Measurements from ENCODE around the gene ASPDH.

Gene ASPDH

DNA sequence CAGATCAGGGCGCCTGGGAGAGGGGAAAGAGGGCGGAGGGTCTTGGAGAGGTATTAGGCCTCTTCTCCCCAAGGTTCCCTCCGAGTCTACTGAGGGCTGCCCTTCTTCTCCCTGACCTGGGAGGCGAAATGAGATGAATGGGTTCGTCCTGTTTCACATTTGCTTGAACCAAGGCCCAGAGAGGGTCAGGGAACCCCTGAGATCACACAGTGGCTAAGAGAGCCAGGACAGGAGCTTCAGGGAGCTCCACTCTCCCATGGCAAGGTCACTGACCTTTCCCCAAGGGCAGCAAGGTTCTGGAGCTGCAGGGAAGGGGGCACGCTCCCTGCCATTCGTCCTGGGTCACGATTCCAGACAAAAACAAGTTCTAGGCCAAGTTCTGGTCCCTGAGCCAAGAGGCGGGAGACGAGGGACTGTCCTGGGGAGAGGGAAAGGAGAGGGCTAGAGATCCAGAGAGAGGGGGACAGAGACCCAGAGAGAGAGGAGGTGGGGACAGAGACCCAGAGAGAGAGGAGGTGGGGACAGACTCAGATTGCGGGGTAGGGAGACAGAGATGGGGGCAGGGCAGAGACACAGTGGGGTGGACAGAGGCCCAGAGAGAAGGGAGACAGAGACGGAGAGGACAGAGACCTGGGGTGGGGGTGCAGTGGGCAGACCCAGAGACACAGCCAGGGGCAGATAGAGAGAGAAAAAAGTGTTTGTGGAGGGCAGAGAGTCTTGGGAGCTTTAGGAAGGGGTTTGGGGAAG, 541 bp downstream of the ASPDH start:
- DNase-seq: no peak

GRCh38 chr19:50512112-50512998, 1.4 kb downstream of the ASPDH start:
- no peak for DNase-seq

GRCh38 chr19:50511069-50511822, 2.5 kb downstream of the ASPDH start, which contains the start of gene JOSD2:
Gene JOSD2, minus strand, starts transcription at chr19:50511191. Its CDS starts 760 bp downstream, at chr19:50510431.
- peak; percentile 98 for DNase-seq

DNA sequence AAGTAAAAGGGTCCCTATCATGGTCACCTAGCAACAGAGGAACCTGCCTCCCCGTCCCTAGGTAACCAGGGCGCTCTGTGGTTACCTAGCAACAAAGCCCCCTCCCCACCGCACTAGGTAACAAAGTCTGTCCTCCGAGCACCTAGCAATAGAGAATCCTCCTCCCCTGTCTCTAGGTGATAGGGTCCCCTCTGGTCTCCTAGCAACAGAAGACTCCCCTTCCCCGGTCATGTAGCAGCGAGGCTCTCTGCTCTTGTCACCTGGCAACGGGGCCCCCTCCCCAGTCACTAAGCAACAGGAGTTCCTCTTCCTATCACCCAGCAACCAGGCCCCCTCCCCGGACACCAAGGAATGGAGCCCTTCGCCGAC, 3.0 kb downstream of the ASPDH start:
- no peak for DNase-seq

DNA sequence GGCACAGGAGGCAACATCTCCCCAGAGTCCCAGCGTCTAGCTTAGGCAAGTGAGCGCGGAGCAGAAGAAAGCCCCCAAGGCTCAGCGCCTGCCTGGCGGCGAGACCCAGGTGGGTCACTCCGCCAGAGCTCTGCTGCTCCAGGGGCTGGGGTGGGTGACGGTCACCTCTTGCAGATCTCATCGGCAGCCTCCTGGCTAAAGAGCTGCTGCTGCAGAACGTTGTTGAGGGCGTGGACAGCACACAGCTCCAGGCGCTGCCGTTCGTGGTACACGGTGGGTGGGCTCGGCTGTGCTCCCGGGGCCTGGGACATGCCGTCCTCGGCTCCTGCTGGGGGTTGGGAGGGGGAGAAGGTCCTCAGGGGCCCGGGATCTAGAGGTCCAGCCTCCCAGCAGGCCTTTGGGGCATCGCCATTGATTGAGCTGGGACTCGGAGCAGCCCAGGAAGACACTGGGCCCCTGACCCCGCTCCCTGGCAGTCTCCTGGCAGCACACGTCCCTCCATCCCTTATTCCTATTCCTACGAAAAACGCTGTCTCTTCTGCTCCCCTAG, 3.5 kb downstream of the ASPDH start:
- DNase-seq: no peak

DNA sequence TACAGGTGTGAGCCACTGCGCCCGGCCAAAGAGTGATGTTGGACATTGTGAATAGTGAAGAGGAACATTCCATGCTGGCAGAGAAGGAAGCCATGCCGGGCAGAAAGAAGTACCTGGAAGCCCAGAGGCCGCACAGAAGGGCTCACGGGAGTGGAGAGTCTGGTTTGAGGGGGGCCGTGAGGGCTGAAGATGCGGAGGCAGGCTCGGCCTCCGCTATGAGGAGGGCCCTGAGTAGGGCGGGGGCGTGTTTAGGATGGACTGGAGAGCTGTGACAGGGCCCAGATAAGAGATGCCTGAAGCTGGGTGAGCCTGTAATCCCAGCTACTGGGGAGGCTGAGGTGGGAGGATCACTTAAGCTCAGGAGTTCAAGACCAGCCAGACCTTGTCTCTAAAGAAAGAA, 4.3 kb downstream of the ASPDH start:
- DNase-seq: no peak

GRCh38 chr19:50508843-50509190, 4.9 kb downstream of the ASPDH start:
- no peak for DNase-seq

DNA sequence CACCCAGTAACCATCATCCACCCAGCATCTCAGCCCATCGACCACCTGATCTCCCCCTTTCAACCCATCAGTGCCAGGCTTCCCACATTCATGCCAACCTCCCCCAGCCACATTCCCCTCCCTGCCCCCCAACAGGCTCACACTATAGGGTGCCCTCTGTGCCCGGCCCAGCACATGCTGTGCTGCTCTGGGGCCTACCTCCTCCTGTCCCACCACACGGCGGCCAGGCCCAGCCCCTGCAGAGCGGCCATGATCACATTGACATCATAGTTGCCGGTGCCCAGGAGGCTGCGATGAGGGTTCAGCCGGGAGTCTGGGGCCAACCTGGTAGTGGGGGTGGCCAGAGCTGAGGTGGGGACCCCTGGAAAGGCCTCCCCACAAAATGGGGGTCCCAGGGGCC, 6.3 kb downstream of the ASPDH start:
- no peak for DNase-seq

DNA sequence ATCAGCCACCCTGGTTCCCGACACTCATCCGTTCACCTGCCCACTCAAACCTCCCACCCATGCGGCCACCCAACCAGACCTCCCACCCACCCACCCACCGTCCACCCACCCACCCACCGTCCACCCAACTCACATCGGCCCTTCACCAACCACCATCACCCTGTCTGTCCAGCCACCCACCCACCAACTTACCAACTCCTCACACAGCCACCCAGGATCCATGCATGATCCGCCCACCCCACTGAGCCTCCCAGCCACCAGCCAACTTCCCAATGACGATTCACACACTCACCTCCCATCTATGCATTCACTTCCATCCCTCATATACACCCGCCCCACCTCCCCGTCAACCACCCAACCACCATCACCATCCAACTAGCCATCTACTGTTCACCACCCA, 7.0 kb downstream of the ASPDH start:
- no peak for DNase-seq

DNA sequence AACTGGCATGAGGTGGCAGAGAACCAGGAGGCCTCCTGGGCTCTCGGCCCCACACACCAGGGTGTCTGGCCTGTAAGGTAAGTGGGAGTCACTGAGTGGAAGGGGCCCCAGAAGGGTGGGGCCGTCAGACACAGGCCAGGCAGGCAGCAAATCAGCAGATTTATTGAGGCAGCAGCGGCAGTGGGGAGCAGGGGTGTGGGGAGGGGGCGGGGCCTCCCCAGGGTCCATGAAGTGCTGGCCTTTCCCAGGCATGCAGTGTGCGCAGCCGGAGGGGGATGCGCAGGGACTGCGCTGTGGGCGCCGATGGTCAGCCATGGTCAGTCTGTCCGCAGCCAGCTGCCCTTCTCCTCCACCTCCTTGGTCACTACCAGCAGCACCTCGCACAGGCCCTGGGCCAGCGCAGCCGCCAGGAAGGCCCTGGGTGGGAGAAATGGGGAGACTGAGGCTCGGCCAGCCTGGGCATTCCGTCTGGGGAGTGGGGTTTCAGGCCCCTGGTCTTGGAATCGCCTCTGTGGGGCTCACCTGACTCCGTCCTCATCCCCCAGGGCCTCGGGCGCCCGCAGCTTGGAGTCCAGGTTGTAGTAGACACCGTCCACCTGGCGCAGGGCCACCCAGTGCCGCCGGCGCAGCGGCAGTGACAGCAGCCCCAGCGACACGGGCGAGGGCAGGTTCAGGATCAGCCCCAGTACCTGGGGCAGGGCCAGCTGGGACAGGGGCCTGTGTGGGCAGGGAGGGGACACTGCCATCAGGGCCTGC, 7.7 kb downstream of the ASPDH start:
- DNase-seq: no peak

GRCh38 chr19:50501568-50502475, 11.9 kb downstream of the ASPDH start:
- no peak for DNase-seq

GRCh38 chr19:50501186-50501567, 12.5 kb downstream of the ASPDH start:
- DNase-seq: no peak

DNA sequence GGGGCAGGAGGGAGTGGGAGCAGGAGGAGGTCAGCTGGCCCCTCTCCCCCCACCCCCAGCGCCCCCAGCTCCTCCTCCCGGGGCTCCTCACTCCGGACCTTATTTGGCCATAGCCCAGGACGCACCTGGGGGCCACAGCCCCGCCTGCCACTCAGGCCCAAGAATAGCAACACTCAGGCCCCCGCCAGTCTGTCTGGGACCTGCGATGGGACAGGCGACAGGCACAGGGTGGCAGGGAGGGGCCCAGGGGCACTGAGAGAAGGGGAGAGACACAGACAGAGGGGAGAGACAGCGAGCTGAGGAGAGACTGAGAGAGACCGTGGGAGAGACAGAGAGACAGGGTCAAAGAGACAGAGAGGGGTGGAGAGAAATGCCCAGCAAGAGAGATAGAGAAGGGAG, 13.0 kb downstream of the ASPDH start:
- no peak for DNase-seq

DNA sequence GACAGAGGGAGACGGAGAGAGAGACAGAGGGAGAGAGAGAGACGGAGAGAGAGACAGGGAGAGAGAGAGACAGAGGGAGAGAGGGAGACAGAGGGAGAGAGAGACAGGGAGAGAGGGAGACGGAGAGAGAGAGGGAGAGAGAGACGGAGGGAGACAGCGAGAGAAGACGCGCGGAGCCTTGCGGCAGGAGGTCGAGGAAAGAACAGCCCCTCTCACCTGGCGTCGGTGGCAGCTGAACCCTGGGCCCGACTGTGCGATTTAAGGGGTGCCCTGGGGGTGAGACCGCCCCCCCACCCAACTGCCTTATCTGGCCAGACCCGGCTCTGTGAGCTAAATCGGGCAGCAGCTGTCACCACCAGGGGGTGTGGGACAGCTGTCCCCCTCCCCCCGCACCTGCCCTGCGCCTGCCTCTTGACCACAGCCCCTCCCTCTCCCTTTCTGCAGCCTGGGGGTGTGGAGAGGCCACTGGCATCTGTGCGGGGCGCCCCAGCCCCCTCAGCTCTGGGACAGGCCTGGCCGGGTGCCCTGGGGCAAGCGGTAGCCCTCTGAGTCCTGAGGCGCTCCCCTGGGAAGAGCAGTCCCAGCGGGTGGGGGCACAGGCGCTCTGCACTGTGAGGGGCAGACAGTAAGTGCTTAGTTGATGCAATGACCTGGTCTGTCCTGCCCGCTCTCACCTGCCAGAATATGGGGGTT, 13.5 kb downstream of the ASPDH start:
- no peak for DNase-seq

DNA sequence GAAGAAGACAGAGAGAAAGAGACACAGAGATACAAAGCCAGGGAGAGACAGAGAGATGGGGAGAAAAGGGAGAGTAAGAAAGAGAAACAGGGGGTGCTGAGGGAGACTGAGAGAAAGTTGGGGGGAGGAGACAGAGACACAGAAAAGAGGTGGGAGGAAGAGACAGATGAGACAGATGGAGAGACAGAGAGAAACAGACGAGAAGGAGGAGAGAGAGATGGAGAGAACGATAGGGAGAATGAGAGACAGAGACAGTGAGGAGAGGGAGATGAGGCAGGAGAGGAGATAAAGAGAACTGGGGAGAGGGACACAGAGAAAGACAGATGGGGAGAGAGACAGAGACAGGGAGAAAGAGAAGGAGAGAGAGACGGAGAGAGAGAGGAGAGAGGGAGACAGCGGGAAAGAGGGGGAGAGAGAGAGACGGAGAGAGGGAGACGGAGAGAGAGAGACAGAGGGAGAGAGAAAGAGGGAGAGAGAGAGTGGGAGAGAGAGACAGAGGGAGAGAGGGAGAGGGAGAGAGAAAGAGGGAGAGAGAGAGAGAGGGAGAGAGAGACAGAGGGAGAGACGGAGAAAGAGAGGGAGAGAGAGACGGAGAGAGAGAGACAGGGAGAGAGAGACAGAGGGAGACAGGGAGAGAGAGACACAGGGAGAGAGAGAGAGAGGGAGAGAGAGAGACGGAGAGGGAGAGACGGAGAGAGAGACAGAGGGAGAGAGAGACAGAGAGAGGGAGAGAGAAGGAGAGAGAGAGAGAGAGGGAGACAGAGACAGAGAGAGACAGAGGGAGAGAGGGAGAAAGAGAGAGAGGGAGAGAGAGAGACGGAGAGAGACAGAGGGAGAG, 15.3 kb downstream of the ASPDH start:
- DNase-seq: no peak

DNA sequence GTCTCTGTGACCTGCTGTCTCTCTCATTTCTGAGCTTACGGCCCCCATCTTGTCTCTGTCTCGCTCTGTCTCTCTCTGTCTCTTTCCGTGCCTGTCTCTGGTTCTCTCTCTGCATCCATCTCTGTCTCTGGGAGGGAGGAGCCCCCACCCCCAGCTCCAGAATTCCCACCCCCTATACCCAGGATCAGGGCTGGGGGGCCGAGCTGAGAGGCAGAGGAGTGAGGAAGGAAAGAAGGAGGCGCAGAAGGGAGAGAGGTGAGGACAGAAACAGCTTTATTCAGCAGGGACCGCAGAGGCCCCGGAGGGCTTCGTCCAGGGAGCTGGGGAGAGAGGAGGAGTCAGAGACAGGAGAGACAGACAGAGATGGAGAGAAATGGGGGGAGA, 16.7 kb downstream of the ASPDH start:
- no peak for DNase-seq

- DNase-seq: no peak
Measured at GRCh38 chr19:50496189-50497021, 17.3 kb downstream of the ASPDH start.

DNA sequence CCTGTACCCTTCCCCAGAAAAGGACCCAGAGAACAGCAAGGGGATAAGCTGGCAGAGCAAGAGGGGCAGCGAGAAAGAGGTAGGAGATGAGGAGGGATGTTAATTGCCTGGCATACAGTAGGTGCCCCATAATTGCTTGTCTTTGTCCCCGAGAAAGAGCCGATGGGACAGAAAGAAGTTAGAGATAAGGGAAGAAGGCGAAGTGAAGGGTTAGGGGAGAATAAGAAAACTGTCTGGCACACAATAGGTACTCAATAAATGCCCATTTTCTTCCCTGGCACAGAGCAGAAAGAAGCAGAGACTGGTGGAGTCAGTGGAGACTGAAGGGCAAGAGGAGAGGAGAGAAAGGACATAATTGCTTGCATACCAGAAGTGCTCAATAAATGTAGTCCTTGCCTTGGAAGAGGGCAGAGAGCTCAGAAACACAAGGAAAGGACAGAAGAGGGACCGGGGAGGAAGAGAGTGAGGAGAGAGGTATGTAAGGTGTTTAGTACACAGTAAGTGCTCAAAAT, 18.6 kb downstream of the ASPDH start:
- no peak for DNase-seq
